H1 (cell line): ENCODE data around the gene CDR2L. TPM values are rescaled to one million over a fixed set of nuclear protein-coding genes. Genes with fewer than 3 reads are reported as not detected.

ENCODE experiments used
- CTCF ChIA-PET: fragments of 300-600 bp; sonication (Branson Sonifier 250); formaldehyde crosslinking; loops from one replicate; lab custom pipeline; 2021; ENCODE audit not compliant: partially characterized antibody; lab: Charles Lee
- POLR2A ChIA-PET: fragments of 300-600 bp; sonication (Branson Sonifier 250); formaldehyde crosslinking; loops from one replicate; lab custom pipeline; 2021; ENCODE audit warnings: inconsistent platforms; ENCODE audit not compliant: partially characterized antibody; lab: Charles Lee
- DNase-seq, 2 experiments: peaks; one replicate each; pipeline versions ENCODE4 v3.0.0 to v3.0.0-alpha.2; 2010 to 2022; ENCODE audit warnings: low spot score in 2 of 2, low read depth in 1 of 2, mixed read lengths in 1 of 2
- FAIRE-seq: peaks from 2 replicates; lab custom pipeline; 2011; peaks lifted over from hg19 to GRCh38; lab: Jason Lieb, UNC
- H2AFZ ChIP-seq: 2 replicates; pipeline ENCODE4 v1.8.1; 2012; ENCODE audit warnings: low read length, inconsistent platforms
- H2AK5ac ChIP-seq: 2 replicates; pipeline ENCODE4 v1.6.1; 2013; ENCODE audit warnings: low read depth, low read length
- H2BK120ac ChIP-seq: replicated peaks from 2 replicates; pipeline ENCODE3; 2013; ENCODE audit warnings: low read depth, low read length, inconsistent platforms
- H2BK12ac ChIP-seq: 2 replicates; pipeline ENCODE4 v1.6.1; 2013; ENCODE audit warnings: low read depth, low read length
- H2BK15ac ChIP-seq: 2 replicates; pipeline ENCODE4 v1.6.1; 2013; ENCODE audit warnings: low read length
- H2BK20ac ChIP-seq: 2 replicates; pipeline ENCODE4 v1.6.1; 2013; ENCODE audit warnings: low read length
- H2BK5ac ChIP-seq: 2 replicates; pipeline ENCODE4 v1.6.1; 2013; ENCODE audit warnings: low read depth, low read length
- H3K14ac ChIP-seq: 2 replicates; pipeline ENCODE4 v1.6.1; 2013; ENCODE audit warnings: inconsistent platforms; ENCODE audit not compliant: insufficient read length
- H3K18ac ChIP-seq: 2 replicates; pipeline ENCODE4 v1.6.1; 2013; ENCODE audit warnings: low read length; ENCODE audit errors: extremely low read depth
- H3K23ac ChIP-seq: 2 replicates; pipeline ENCODE4 v1.6.1; 2013; ENCODE audit warnings: inconsistent platforms; ENCODE audit not compliant: insufficient read length
- H3K23me2 ChIP-seq: 2 replicates; pipeline ENCODE4 v1.6.1; 2013; ENCODE audit warnings: low read depth, low read length
- H3K27ac ChIP-seq: 2 replicates; pipeline ENCODE4 v1.6.1; 2011; ENCODE audit warnings: low read depth, low read length, inconsistent platforms
- H3K27me3 ChIP-seq, 4 experiments: replicated peaks in 1 of 4; 1 replicate in 1 of 4; 2 replicates in 3 of 4; pipeline versions ENCODE4 v1.6.1 to v1.8.1; 2011 to 2013; ENCODE audit warnings: low read length in 3 of 4, mild to moderate bottlenecking in 3 of 4, inconsistent platforms in 2 of 4, mixed read lengths in 2 of 4, moderate library complexity in 1 of 4; ENCODE audit not compliant: control insufficient read depth in 3 of 4, insufficient read depth in 3 of 4; ENCODE audit errors: extremely low read depth in 1 of 4
- H3K36me3 ChIP-seq, 4 experiments: 2 replicates each; pipeline versions ENCODE4 v1.6.1 to v1.8.1; 2011 to 2013; ENCODE audit warnings: mild to moderate bottlenecking in 4 of 4, low read length in 3 of 4, moderate library complexity in 2 of 4, control low read depth in 1 of 4, inconsistent platforms in 1 of 4; ENCODE audit not compliant: insufficient read depth in 4 of 4, control insufficient read depth in 2 of 4
- H3K4ac ChIP-seq: replicated peaks from 2 replicates; pipeline ENCODE3; 2013; ENCODE audit warnings: low read length, low read depth, mixed read lengths, inconsistent platforms; ENCODE audit not compliant: insufficient read length
- H3K4me1 ChIP-seq, 4 experiments: replicated peaks in 1 of 4; 1 replicate in 1 of 4; 2 replicates in 3 of 4; pipeline versions ENCODE4 v1.6.1 to v1.8.1; 2011 to 2013; ENCODE audit warnings: low read length in 3 of 4, inconsistent platforms in 2 of 4, mixed read lengths in 1 of 4; ENCODE audit not compliant: insufficient read depth in 4 of 4, control insufficient read depth in 3 of 4
- H3K4me2 ChIP-seq, 2 experiments: 2 replicates each; pipeline versions ENCODE4 v1.6.1 to v1.8.1; 2011 to 2013; ENCODE audit warnings: low read depth in 2 of 2, low read length in 2 of 2, control low read depth in 1 of 2, inconsistent platforms in 1 of 2, mild to moderate bottlenecking in 1 of 2; ENCODE audit not compliant: insufficient read depth in 1 of 2
- H3K4me3 ChIP-seq, 4 experiments: fragments of 200-600, 300-600 bp in 1 of 4; sonication (generic), shearing (Covaris generic), sonication (Bioruptor Twin) in 1 of 4; 2 replicates each; pipeline versions ENCODE4 v1.5.1 to v1.8.1; 2011 to 2016; ENCODE audit warnings: low read length in 4 of 4, low read depth in 3 of 4, control low read depth in 2 of 4, inconsistent platforms in 2 of 4, mild to moderate bottlenecking in 2 of 4, mixed read lengths in 1 of 4, moderate library complexity in 1 of 4; ENCODE audit not compliant: insufficient read depth in 2 of 4; ENCODE audit errors: extremely low read depth in 1 of 4
- H3K56ac ChIP-seq: replicated peaks from 2 replicates; pipeline ENCODE3; 2013; ENCODE audit warnings: low read depth, mild to moderate bottlenecking, mixed read lengths, low read length, inconsistent platforms; ENCODE audit not compliant: insufficient read length
- H3K79me1 ChIP-seq: 2 replicates; pipeline ENCODE4 v1.6.1; 2013; ENCODE audit warnings: low read depth, low read length, control low read depth
- H3K79me2 ChIP-seq, 2 experiments: 2 replicates each; pipeline versions ENCODE4 v1.6.1 to v1.8.1; 2012 to 2013; ENCODE audit warnings: low read length in 2 of 2, mild to moderate bottlenecking in 2 of 2, inconsistent platforms in 1 of 2; ENCODE audit not compliant: insufficient read depth in 2 of 2, control insufficient read depth in 1 of 2
- H3K9ac ChIP-seq, 4 experiments: replicated peaks in 1 of 4; 1 replicate in 1 of 4; 2 replicates in 3 of 4; pipeline versions ENCODE4 v1.6.1 to v1.8.1; 2011 to 2013; ENCODE audit warnings: low read depth in 3 of 4, low read length in 3 of 4, control low read depth in 2 of 4, mild to moderate bottlenecking in 2 of 4, moderate library complexity in 2 of 4, inconsistent platforms in 1 of 4; ENCODE audit errors: extremely low read depth in 1 of 4
- H3K9me3 ChIP-seq, 2 experiments: 2 replicates each; pipeline versions ENCODE4 v1.6.1 to v1.8.1; 2012 to 2013; ENCODE audit warnings: mild to moderate bottlenecking in 2 of 2, moderate library complexity in 2 of 2, control low read depth in 1 of 2, inconsistent platforms in 1 of 2, low read depth in 1 of 2, low read length in 1 of 2, mixed read lengths in 1 of 2; ENCODE audit not compliant: insufficient read depth in 2 of 2
- H4K20me1 ChIP-seq, 2 experiments: replicated peaks in 1 of 2; 2 replicates each; pipeline versions ENCODE3 to v1.8.1; 2011 to 2013; ENCODE audit warnings: inconsistent platforms in 2 of 2, low read length in 2 of 2, mild to moderate bottlenecking in 1 of 2; ENCODE audit not compliant: insufficient read depth in 2 of 2, control insufficient read depth in 1 of 2
- H4K5ac ChIP-seq: 2 replicates; pipeline ENCODE4 v1.6.1; 2013; ENCODE audit warnings: low read length, low read depth, mixed read lengths, inconsistent platforms; ENCODE audit not compliant: insufficient read length
- H4K8ac ChIP-seq: 2 replicates; pipeline ENCODE4 v1.8.0; 2013; ENCODE audit warnings: mild to moderate bottlenecking, moderate library complexity, low read length, inconsistent platforms; ENCODE audit not compliant: insufficient read depth; ENCODE audit errors: extremely low read depth
- H4K91ac ChIP-seq: replicated peaks from 2 replicates; pipeline ENCODE3; 2013; ENCODE audit warnings: low read length, mixed read lengths, inconsistent platforms; ENCODE audit not compliant: insufficient read length
- ASH2L ChIP-seq: fragments of 200-600, 300-600 bp; sonication (generic); IDR thresholded peaks from one replicate; pipeline ENCODE4 v1.7.1; 2017; ENCODE audit warnings: low read length
- ZNF274 ChIP-seq: IDR thresholded peaks from 2 replicates; pipeline ENCODE4 v1.7.0; 2012; ENCODE audit warnings: low read length, borderline replicate concordance; ENCODE audit errors: extremely low read depth
- WGBS, 2 experiments: shearing (Covaris generic) in 1 of 2; methylation state at CpG; one replicate each; pipeline versions ENCODE4 v1.1.6 to v1.1.7; 2013 to 2015; ENCODE audit warnings: low lambda C conversion rate in 2 of 2, mixed read lengths in 2 of 2, inconsistent platforms in 1 of 2, low coverage in 1 of 2, missing lambda C conversion rate in 1 of 2; ENCODE audit not compliant: insufficient replicate concordance in 2 of 2, insufficient coverage in 1 of 2, insufficient read length in 1 of 2; ENCODE audit errors: extremely low coverage in 1 of 2, missing lambda C conversion rate in 1 of 2; 5-methylcytosine and 5-hydroxymethylcytosine counted together
- polyA plus RNA-seq, 7 experiments: library from polyadenylated mRNA; depleted of rRNA in 3 of 7; stranded (reverse) in 5 of 7; unstranded in 2 of 7; fragments of >200 nt in 5 of 7; fragments of 200-250 nt in 2 of 7; gene quantifications; 1 replicate in 5 of 7; 2 replicates in 1 of 7; 4 replicates in 1 of 7; pipeline versions ENCODE4 v1.2.1 to v1.2.3, GENCODE V29; 2011 to 2013; ENCODE audit warnings: missing spikeins in 2 of 7, mixed read lengths in 2 of 7
- total RNA-seq: library from RNA; stranded (reverse); fragmentation: NEBNext Ultra II Directional; extraction: Animal tissue kit (Norgen Biotek cat#: 25700); gene quantifications from 2 replicates; pipeline ENCODE4 v1.2.1, GENCODE V29; 2021
- TF ChIP-seq, protein P1 (sequence below): IDR thresholded peaks from 2 replicates; pipeline ENCODE4 v1.6.1; 2012; ENCODE audit warnings: inconsistent platforms
- TF ChIP-seq, protein P2 (sequence below): IDR thresholded peaks from 2 replicates; pipeline ENCODE4 v1.6.1; 2012; ENCODE audit warnings: inconsistent platforms

The CDR2L gene
- total and polyA plus RNA-seq, 2 of the 8 experiments (the other 6 are each of a cell fraction or from before 2014, with no cell fraction given), result 20.4 to 38.1 TPM

DNA sequence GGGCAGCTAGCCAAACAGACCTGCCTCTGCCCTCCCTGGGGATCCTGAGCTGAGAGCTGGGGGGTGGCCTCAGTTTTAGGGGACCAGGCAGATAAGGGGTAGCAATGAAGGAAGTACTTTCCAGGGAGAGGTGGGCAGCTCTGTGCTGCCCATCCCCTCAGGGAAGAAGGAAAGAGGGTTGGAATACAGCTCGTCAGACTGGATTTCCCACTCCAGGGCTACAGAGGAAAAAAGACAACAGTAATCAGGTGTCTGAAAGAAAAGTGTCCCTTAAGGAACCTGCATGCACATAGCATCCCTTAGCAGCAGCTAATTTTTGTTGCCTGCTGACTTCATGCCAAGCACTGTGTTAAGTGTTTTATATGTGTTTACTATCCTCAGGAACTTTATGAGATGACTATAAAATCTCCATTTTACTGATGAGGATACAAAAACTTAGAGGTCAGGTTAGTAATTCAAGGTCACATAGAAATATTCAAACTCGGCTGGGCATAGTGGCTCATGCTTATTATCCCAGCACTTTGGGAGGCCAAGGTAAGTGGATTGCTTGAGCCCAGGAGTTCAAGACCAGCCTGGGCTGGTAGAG is 21.8 kb downstream of the CDR2L start:
- no peak overlapping the region for H3K4ac ChIP-seq

More for the DNA sequence above, 21.8 kb downstream of the CDR2L start:
- Histone ChIP-seq H2AK5ac (no peak overlapping the region), H4K20me1 (peaks cover 0 to 2% of the 10 kb centered on the region in 2 experiments), H2AFZ (no peak overlapping the region), H3K23me2 (peaks cover 6% of the 10 kb centered on the region; the same call in 1 of the 2 replicates), H3K79me1 (no peaks in the 10 kb centered on the region), H3K9ac (no peak overlapping the region), H2BK15ac (no peak overlapping the region), H3K56ac (no peak overlapping the region), H2BK120ac (no peak overlapping the region), H3K4me3 (no peak overlapping the region), H2BK20ac (no peak overlapping the region), H3K14ac (no peak overlapping the region), H2BK12ac (no peak overlapping the region), H3K23ac (no peak overlapping the region), H3K4me1 (peaks cover 0 to 15% (median 4%) of the 10 kb centered on the region in 4 experiments; a peak in 5 of 7 replicates), H3K36me3 (no peaks in the 10 kb centered on the region; a peak in 1 of 8 replicates), H3K27ac (no peak overlapping the region), H4K5ac (no peak overlapping the region), H3K27me3 (no peaks in the 10 kb centered on the region), H3K79me2 (peaks cover 0 to 8% of the 10 kb centered on the region in 2 experiments; a peak in 2 of 4 replicates), H3K9me3 (no peaks in the 10 kb centered on the region), H3K4me2 (no peak overlapping the region), H2BK5ac (no peak overlapping the region), H4K8ac (no peak overlapping the region), H3K18ac (no peak overlapping the region), H4K91ac (no peak overlapping the region)
- 86% methylated on average over 2 of the region's 2 CpGs; no CpG with 5 or more reads in 1 of the 2 experiments for WGBS, 2 experiments
- no peak for DNase-seq
- no peak for FAIRE-seq
- TF ChIP-seq ASH2L (no peak), ZNF274 (no peak)
- TF ChIP-seq, protein P1, sequence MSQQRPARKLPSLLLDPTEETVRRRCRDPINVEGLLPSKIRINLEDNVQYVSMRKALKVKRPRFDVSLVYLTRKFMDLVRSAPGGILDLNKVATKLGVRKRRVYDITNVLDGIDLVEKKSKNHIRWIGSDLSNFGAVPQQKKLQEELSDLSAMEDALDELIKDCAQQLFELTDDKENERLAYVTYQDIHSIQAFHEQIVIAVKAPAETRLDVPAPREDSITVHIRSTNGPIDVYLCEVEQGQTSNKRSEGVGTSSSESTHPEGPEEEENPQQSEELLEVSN, result no peak
- TF ChIP-seq, protein P2, sequence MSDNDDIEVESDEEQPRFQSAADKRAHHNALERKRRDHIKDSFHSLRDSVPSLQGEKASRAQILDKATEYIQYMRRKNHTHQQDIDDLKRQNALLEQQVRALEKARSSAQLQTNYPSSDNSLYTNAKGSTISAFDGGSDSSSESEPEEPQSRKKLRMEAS, result no peak
- ChIA-PET CTCF (interaction anchor here (1.0 to 20.3 kb wide), 6 partner anchors 14 to 47 kb away, joined by 3 to 345 read pairs (median 8); partner anchors contain the start of gene CDR2L), POLR2A (interaction anchor here (0.7 to 5.8 kb wide), 6 partner anchors 13 to 45 kb away, joined by 3 to 87 read pairs (median 4); partner anchors contain the start of genes ATP5PD, CDR2L and HID1)
